Hepatocyte (in vitro differentiated cells): ENCODE data around the gene ALOX15.

Experiments
- EZH2 ChIP-seq: fragments of 200-600 bp; sonication (generic); IDR thresholded peaks from 2 replicates; pipeline ENCODE4 v1.6.1; 2016; ENCODE audit warnings: antibody characterized with exemption, mild to moderate bottlenecking, borderline replicate concordance
- TF ChIP-seq, protein P1 (sequence below): fragments of 200-600 bp; sonication (generic); IDR thresholded peaks from 2 replicates; pipeline ENCODE4 v1.5.1; 2016; ENCODE audit warnings: antibody characterized with exemption, mild to moderate bottlenecking; ENCODE audit not compliant: poor library complexity

GRCh38 chr17:4616476-4616875, 25.0 kb downstream of the ALOX15 start:
- TF ChIP-seq EZH2 = no peak
- TF ChIP-seq, protein P1, sequence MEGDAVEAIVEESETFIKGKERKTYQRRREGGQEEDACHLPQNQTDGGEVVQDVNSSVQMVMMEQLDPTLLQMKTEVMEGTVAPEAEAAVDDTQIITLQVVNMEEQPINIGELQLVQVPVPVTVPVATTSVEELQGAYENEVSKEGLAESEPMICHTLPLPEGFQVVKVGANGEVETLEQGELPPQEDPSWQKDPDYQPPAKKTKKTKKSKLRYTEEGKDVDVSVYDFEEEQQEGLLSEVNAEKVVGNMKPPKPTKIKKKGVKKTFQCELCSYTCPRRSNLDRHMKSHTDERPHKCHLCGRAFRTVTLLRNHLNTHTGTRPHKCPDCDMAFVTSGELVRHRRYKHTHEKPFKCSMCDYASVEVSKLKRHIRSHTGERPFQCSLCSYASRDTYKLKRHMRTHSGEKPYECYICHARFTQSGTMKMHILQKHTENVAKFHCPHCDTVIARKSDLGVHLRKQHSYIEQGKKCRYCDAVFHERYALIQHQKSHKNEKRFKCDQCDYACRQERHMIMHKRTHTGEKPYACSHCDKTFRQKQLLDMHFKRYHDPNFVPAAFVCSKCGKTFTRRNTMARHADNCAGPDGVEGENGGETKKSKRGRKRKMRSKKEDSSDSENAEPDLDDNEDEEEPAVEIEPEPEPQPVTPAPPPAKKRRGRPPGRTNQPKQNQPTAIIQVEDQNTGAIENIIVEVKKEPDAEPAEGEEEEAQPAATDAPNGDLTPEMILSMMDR = no peak
